Right lobe of liver (tissue), 6 donors: ENCODE measurements around the gene NCKAP5. TPM values are rescaled to one million over a fixed set of nuclear protein-coding genes. Genes with fewer than 3 reads are reported as not detected.

Source experiments
- ATAC-seq, 4 donors: fragments of 200-7000 bp; cut with Tn5 transposase; one replicate each; pipeline ENCODE4 v1.9.1; 2020; ENCODE audit warnings: mild to moderate bottlenecking in 4 of 4, moderate library complexity in 4 of 4
- DNase-seq, 3 donors: peaks; one replicate each; pipeline ENCODE4 v3.0.0-alpha.2; 2020
- H3K27ac ChIP-seq, 3 donors: fragments of 200-600 bp; one replicate each; pipeline ENCODE4 v1.8.0; 2022
- H3K27me3 ChIP-seq, 2 donors: fragments of 200-600 bp; one replicate each; pipeline ENCODE4 v1.8.0; 2022
- H3K36me3 ChIP-seq, 4 donors: fragments of 200-600 bp; sonication (generic) in 1 of 4; one replicate each; pipeline versions ENCODE4 v1.5.1 to v1.8.0; 2017 to 2022; ENCODE audit warnings: control low read depth in 1 of 4
- H3K4me1 ChIP-seq, 4 donors: fragments of 200-600 bp; sonication (generic) in 1 of 4; one replicate each; pipeline versions ENCODE4 v1.5.1 to v1.8.0; 2017 to 2022; ENCODE audit warnings: control low read depth in 1 of 4
- H3K4me3 ChIP-seq, 3 donors: fragments of 200-600 bp; one replicate each; pipeline ENCODE4 v1.8.0; 2022
- H3K9me3 ChIP-seq, 4 donors: fragments of 200-600 bp; sonication (generic) in 1 of 4; one replicate each; pipeline versions ENCODE4 v1.5.1 to v1.8.0; 2017 to 2022; ENCODE audit warnings: control low read depth in 1 of 4
- POLR2A ChIP-seq: fragments of 450-650 bp; IDR thresholded peaks from one replicate; pipeline ENCODE4 v1.6.1; 2017; ENCODE audit warnings: antibody characterized with exemption, mild to moderate bottlenecking
- WGBS: methylation state at CpG from one replicate; pipeline ENCODE4 v1.1.6; 2018; ENCODE audit warnings: low coverage, low lambda C conversion rate; ENCODE audit not compliant: insufficient coverage; ENCODE audit errors: missing lambda C conversion rate; 5-methylcytosine and 5-hydroxymethylcytosine counted together
- intact Hi-C, 2 donors: fragments of 100-400 bp; cut with DNase I; formaldehyde crosslinking; loops; one replicate each; pipeline versions ENCODE4 v1.11.2 to v1.14.1; 2022
- total RNA-seq, 6 experiments: library from RNA; depleted of rRNA in 2 of 6; stranded (reverse); fragments of >200 nt in 2 of 6; fragmentation: NEBNext Ultra II Directional in 3 of 6; extraction: Animal tissue kit (Norgen Biotek cat#: 25700) in 3 of 6; gene quantifications; one replicate each; pipeline versions ENCODE4 v1.1.0 to v1.2.4, GENCODE V29; 2016 to 2023
- TF ChIP-seq, protein P1 (sequence below), 4 donors: fragments of 200-600 bp in 3 of 4; fragments of 450-650 bp in 1 of 4; IDR thresholded peaks; one replicate each; pipeline versions ENCODE4 v1.5.1 to v1.8.0; 2016 to 2022; ENCODE audit warnings: antibody characterized with exemption in 4 of 4, mild to moderate bottlenecking in 2 of 4
- donor health status: DM: no; HTN: yes; CAD: no.
- donor health status: DM: no; HTN: no; CAD: no.
- donor health status: DM: no; HTN: no; CAD: no.
- donor health status: DM: no; HTN: yes; CAD: no.
- donor health status: DM: no; HTN: yes; CAD: no.

Gene NCKAP5
- total RNA-seq, 6 experiments from 2014 or later = 3.6 to 11.7 (median 6.9) TPM

- peaks cover 0 to 39% (median 8%) of the 10 kb centered on the region in 4 donors for H3K4me1 ChIP-seq
- TF ChIP-seq POLR2A = no peak
- TF ChIP-seq, protein P1, sequence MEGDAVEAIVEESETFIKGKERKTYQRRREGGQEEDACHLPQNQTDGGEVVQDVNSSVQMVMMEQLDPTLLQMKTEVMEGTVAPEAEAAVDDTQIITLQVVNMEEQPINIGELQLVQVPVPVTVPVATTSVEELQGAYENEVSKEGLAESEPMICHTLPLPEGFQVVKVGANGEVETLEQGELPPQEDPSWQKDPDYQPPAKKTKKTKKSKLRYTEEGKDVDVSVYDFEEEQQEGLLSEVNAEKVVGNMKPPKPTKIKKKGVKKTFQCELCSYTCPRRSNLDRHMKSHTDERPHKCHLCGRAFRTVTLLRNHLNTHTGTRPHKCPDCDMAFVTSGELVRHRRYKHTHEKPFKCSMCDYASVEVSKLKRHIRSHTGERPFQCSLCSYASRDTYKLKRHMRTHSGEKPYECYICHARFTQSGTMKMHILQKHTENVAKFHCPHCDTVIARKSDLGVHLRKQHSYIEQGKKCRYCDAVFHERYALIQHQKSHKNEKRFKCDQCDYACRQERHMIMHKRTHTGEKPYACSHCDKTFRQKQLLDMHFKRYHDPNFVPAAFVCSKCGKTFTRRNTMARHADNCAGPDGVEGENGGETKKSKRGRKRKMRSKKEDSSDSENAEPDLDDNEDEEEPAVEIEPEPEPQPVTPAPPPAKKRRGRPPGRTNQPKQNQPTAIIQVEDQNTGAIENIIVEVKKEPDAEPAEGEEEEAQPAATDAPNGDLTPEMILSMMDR (IDR thresholded peaks at IDR 0.05) = no peak
- ATAC-seq (no peak), DNase-seq (no peak)
- H3K27me3 ChIP-seq = no peaks in the 10 kb centered on the region
- H3K4me3 ChIP-seq = peak overlapping the region in 1 of 3 donors; percentile 34
- 7% methylated on average over 4 of the region's 4 CpGs for WGBS
- no peaks in the 10 kb centered on the region for H3K9me3 ChIP-seq
- intact Hi-C loops = no loop called here
- no peaks in the 10 kb centered on the region for H3K36me3 ChIP-seq
- H3K27ac ChIP-seq = peak overlapping the region in 2 of 3 donors; percentile 37 to 59
Observed at GRCh38 chr2:133194362-133194655, 374.0 kb downstream of the NCKAP5 start.

DNA sequence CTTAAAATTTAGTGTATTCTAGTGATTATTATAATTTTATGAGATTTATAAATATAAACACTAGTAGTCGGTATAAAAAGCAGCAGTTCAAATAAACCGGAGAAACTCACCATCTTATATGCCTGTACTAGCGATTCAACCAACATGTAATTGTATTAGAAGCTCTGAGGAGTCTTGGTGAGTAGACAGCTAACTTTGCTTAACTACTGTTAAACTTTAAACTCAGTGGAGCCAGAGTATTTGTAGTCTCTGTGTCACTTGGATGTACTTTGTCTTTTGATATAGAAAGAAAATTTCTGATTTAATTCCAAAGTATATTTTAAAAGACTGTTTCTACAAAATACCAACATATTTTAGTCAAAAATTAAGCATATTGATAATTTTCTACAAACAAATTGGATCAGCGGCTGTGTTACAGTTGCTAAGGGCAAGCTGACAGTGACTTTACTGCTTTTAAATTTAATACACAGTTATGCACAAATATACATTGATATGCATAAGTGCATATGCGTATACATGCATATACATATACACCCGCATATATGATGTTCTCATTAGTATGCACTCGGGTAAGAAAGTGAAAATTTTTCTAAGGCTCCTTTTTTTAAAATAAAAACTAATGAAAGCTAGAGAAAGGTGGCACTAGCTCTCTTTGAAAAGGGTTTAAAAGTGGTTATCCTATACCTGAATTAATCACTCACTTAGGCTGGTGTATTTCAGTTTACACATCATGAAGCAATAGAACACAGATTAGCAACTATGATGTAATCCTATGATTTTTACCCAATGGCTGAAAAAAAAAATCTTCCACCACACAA is 374.5 kb downstream of the NCKAP5 start:
- peaks cover 0 to 33% (median 8%) of the 10 kb centered on the region in 4 donors for H3K4me1 ChIP-seq
- 19% methylated on average over 7 of the region's 7 CpGs for WGBS
- ATAC-seq = peak; percentile 85 to 91 (median 88)
- no peak for DNase-seq
- intact Hi-C loops = no loop called here
- peak overlapping the region in 2 of 3 donors; percentile 51 to 59 for H3K27ac ChIP-seq
- no peaks in the 10 kb centered on the region for H3K27me3 ChIP-seq
- H3K4me3 ChIP-seq = peak overlapping the region in 2 of 3 donors; percentile 29 to 34
- TF ChIP-seq POLR2A = no peak
- TF ChIP-seq, protein P1 (IDR thresholded peaks at IDR 0.05) = peak; percentile 21 to 41 (median 28)
- H3K9me3 ChIP-seq = no peaks in the 10 kb centered on the region
- H3K36me3 ChIP-seq = no peaks in the 10 kb centered on the region

GRCh38 chr2:133192028-133192427 is 376.2 kb downstream of the NCKAP5 start:
- Histone ChIP-seq H3K27ac (no peak overlapping the region), H3K36me3 (no peaks in the 10 kb centered on the region), H3K27me3 (no peaks in the 10 kb centered on the region), H3K4me3 (no peak overlapping the region), H3K9me3 (no peaks in the 10 kb centered on the region), H3K4me1 (peaks cover 0 to 16% (median 4%) of the 10 kb centered on the region in 4 donors)
- 95% methylated on average over 3 of the region's 3 CpGs for WGBS
- intact Hi-C loops = no loop called here
- TF ChIP-seq, protein P1 (IDR thresholded peaks at IDR 0.05) = no peak
- TF ChIP-seq POLR2A = no peak
- ATAC-seq (no peak), DNase-seq (no peak)

DNA sequence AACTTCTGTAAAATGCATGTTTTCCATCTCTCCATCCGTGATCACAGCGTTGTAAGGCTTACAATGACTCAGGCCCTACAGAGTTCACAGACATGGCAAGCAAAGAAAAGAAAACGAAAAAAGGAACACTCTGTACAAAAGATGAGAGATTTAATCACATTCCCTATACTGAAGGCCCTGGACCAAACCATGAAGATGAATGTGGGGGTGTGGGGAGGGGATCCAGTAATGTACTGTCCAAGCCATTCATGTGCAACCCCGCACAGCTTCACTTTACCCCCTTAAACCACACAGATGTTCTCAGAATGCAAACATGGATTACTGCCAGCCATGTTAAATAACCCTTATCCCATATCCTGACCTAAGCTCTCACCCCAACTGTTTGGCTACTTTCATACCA is 391.1 kb downstream of the NCKAP5 start:
- Histone ChIP-seq H3K27me3 (no peaks in the 10 kb centered on the region), H3K9me3 (no peaks in the 10 kb centered on the region), H3K27ac (no peak overlapping the region), H3K4me3 (no peak overlapping the region), H3K4me1 (peaks cover 0 to 9% (median 0%) of the 10 kb centered on the region in 4 donors), H3K36me3 (no peaks in the 10 kb centered on the region)
- intact Hi-C loops = loop anchor here in 1 of 2 donors (10.0 kb wide), 1 partner anchor 532 kb away; no protein-coding TSS in a partner anchor
- DNase-seq (no peak), ATAC-seq (no peak)
- TF ChIP-seq, protein P1 (IDR thresholded peaks at IDR 0.05) = no peak
- no peak for TF ChIP-seq POLR2A
- 79% methylated on average over 4 of the region's 4 CpGs for WGBS
